ENCODE results near the gene LRRIQ4.

LRRIQ4 gene

GRCh38 chr3:169836942-169837275, 24.2 kb downstream of the LRRIQ4 start:
- no peak overlapping the region for H3K9ac ChIP-seq (ENCODE audit: low read length)
- 0 out of 2 replicates have a peak overlapping the region, but pooled peaks have one; percentile 96 for H2AFZ ChIP-seq (ENCODE audit: low read depth, low read length)
- H3K27me3 ChIP-seq (ENCODE audit: low read depth, low read length): peaks cover 34% of the 10 kb centered on the region
- H3K27ac ChIP-seq (ENCODE audit: low read length): no peak overlapping the region
- no peaks in the 10 kb centered on the region for H4K20me1 ChIP-seq (ENCODE audit: insufficient read depth, low read length)
- H3K4me3 ChIP-seq (ENCODE audit: low read length): no peak overlapping the region
- H3K9me3 ChIP-seq (ENCODE audit: insufficient read depth, low read length): no peaks in the 10 kb centered on the region
- TF ChIP-seq EZH2phosphoT487 (IDR thresholded peaks at IDR 0.05; ENCODE audit: low read depth) (no peak), CTCF (IDR thresholded peaks at IDR 0.05; ENCODE audit: low read depth, low read length) (no peak)
- peaks cover 22% of the 10 kb centered on the region for H3K4me1 ChIP-seq (ENCODE audit: low read length)
- H3K79me2 ChIP-seq (ENCODE audit: low read length): no peaks in the 10 kb centered on the region
- peaks cover 3% of the 10 kb centered on the region for H3K36me3 ChIP-seq (replicated peaks; ENCODE audit: low read depth, low read length)
- H3K4me2 ChIP-seq (ENCODE audit: low read length): no peak overlapping the region

- Histone ChIP-seq H3K4me2 (ENCODE audit: low read length) (no peak overlapping the region), H3K79me2 (ENCODE audit: low read length) (no peaks in the 10 kb centered on the region), H3K36me3 (replicated peaks; ENCODE audit: low read depth, low read length) (peaks cover 3% of the 10 kb centered on the region), H3K9ac (ENCODE audit: low read length) (no peak overlapping the region), H3K27ac (ENCODE audit: low read length) (no peak overlapping the region), H3K4me3 (ENCODE audit: low read length) (no peak overlapping the region), H3K9me3 (ENCODE audit: insufficient read depth, low read length) (no peaks in the 10 kb centered on the region), H4K20me1 (ENCODE audit: insufficient read depth, low read length) (no peaks in the 10 kb centered on the region), H3K27me3 (ENCODE audit: low read depth, low read length) (peaks cover 35% of the 10 kb centered on the region), H3K4me1 (ENCODE audit: low read length) (peaks cover 22% of the 10 kb centered on the region), H2AFZ (ENCODE audit: low read depth, low read length) (no peak overlapping the region)
- TF ChIP-seq CTCF (IDR thresholded peaks at IDR 0.05; ENCODE audit: low read depth, low read length) (no peak), EZH2phosphoT487 (IDR thresholded peaks at IDR 0.05; ENCODE audit: low read depth) (no peak)
Observed at GRCh38 chr3:169838511-169839030, 25.9 kb downstream of the LRRIQ4 start.

GRCh38 chr3:169841171-169841570, 28.5 kb downstream of the LRRIQ4 start:
- Histone ChIP-seq H4K20me1 (ENCODE audit: insufficient read depth, low read length) (no peaks in the 10 kb centered on the region), H3K36me3 (replicated peaks; ENCODE audit: low read depth, low read length) (no peaks in the 10 kb centered on the region), H3K79me2 (ENCODE audit: low read length) (no peaks in the 10 kb centered on the region), H3K4me3 (ENCODE audit: low read length) (no peak overlapping the region), H2AFZ (ENCODE audit: low read depth, low read length) (no peak overlapping the region), H3K9ac (ENCODE audit: low read length) (no peak overlapping the region), H3K27me3 (ENCODE audit: low read depth, low read length) (peaks cover 48% of the 10 kb centered on the region), H3K4me1 (ENCODE audit: low read length) (peaks cover 17% of the 10 kb centered on the region), H3K9me3 (ENCODE audit: insufficient read depth, low read length) (no peaks in the 10 kb centered on the region), H3K4me2 (ENCODE audit: low read length) (no peak overlapping the region), H3K27ac (ENCODE audit: low read length) (no peak overlapping the region)
- no peak for TF ChIP-seq EZH2phosphoT487 (IDR thresholded peaks at IDR 0.05; ENCODE audit: low read depth)
- TF ChIP-seq CTCF (IDR thresholded peaks at IDR 0.05; ENCODE audit: low read depth, low read length): no peak

GRCh38 chr3:169842960-169843359, 30.3 kb downstream of the LRRIQ4 start:
- H3K9ac ChIP-seq (ENCODE audit: low read length): no peak overlapping the region
- no peaks in the 10 kb centered on the region for H3K79me2 ChIP-seq (ENCODE audit: low read length)
- TF ChIP-seq EZH2phosphoT487 (IDR thresholded peaks at IDR 0.05; ENCODE audit: low read depth) (no peak), CTCF (IDR thresholded peaks at IDR 0.05; ENCODE audit: low read depth, low read length) (no peak)
- H4K20me1 ChIP-seq (ENCODE audit: insufficient read depth, low read length): no peaks in the 10 kb centered on the region
- H3K4me2 ChIP-seq (ENCODE audit: low read length): no peak overlapping the region
- H3K4me3 ChIP-seq (ENCODE audit: low read length): no peak overlapping the region
- H2AFZ ChIP-seq (ENCODE audit: low read depth, low read length): no peak overlapping the region
- H3K4me1 ChIP-seq (ENCODE audit: low read length): peaks cover 27% of the 10 kb centered on the region
- peaks cover 57% of the 10 kb centered on the region for H3K27me3 ChIP-seq (ENCODE audit: low read depth, low read length)
- no peaks in the 10 kb centered on the region for H3K9me3 ChIP-seq (ENCODE audit: insufficient read depth, low read length)
- no peaks in the 10 kb centered on the region for H3K36me3 ChIP-seq (replicated peaks; ENCODE audit: low read depth, low read length)
- no peak overlapping the region for H3K27ac ChIP-seq (ENCODE audit: low read length)
